Hematopoietic multipotent progenitor cell treated with erythropoietin and hydrocortisone succinate and interleukin-3 and kit ligand, for 15 days (in vitro differentiated cells): ENCODE measurements around the gene GSE1.

Experiments used
- DNase-seq: peaks from one replicate; pipeline ENCODE4 v3.0.0-alpha.2; 2015; ENCODE audit warnings: low spot score

Gene GSE1

DNA sequence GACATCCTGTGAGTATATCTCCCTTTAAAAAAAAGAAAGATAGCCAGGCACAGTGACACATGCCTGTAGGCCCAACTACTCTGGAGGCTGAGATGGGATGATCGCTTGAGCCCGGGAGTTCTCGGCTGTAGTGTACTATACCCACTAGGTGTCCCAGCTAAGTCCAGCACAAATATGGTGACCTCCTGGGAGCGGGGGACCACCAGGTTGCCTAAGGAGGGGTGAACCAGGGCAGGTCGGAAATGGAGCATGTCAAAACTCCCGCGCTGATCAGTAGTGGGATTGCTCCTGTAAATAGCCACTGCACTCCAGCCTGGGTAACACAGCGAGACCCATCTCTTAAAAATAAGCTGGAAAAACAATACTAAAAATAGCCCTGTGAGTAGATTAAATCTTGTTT is 46.2 kb downstream of the GSE1 start:
- no peak for DNase-seq

- DNase-seq, result peak; percentile 78
Observed at GRCh38 chr16:85659805-85660511, 46.8 kb downstream of the GSE1 start.

GRCh38 chr16:85660843-85661739 is 48.0 kb downstream of the GSE1 start:
- no peak for DNase-seq

DNA sequence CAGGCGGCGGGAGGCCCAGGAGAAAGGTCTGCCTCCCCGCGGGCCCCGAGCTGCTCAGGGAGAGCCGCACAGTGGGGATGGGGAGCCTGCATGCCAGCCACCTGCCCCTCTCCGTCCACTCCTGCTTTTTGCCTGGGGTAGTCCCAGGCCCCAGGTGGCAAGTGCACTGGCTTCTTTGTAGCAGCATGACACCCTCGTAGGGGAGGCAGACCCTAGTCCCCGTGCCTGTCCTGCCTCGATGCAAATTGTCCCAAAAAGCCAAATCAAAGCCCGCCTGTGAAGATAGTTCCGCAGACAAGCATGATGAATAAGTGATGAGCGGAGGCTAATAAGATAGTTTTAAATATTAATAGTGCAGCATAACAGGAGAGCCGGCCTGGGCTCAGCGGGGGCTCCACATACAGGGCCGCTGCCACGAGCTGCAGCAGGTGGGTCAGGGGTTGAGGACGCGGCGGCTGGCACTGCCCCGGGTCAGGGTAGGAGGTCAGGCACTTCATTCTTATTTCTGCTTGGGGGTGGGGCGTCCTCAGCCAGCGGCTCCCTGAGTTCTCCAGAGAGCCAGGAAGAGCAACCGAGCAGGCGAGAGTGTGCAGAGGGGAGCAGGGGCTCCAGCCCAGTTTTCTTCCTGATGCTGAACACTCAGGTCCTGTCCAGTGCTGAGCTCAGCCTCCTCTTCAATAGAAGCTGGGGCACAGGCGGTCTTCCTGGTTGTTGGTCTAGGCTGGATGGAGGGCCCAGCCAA is 48.8 kb downstream of the GSE1 start:
- no peak for DNase-seq

- DNase-seq, result no peak
Observed at GRCh38 chr16:85662482-85662812, 49.3 kb downstream of the GSE1 start.

DNA sequence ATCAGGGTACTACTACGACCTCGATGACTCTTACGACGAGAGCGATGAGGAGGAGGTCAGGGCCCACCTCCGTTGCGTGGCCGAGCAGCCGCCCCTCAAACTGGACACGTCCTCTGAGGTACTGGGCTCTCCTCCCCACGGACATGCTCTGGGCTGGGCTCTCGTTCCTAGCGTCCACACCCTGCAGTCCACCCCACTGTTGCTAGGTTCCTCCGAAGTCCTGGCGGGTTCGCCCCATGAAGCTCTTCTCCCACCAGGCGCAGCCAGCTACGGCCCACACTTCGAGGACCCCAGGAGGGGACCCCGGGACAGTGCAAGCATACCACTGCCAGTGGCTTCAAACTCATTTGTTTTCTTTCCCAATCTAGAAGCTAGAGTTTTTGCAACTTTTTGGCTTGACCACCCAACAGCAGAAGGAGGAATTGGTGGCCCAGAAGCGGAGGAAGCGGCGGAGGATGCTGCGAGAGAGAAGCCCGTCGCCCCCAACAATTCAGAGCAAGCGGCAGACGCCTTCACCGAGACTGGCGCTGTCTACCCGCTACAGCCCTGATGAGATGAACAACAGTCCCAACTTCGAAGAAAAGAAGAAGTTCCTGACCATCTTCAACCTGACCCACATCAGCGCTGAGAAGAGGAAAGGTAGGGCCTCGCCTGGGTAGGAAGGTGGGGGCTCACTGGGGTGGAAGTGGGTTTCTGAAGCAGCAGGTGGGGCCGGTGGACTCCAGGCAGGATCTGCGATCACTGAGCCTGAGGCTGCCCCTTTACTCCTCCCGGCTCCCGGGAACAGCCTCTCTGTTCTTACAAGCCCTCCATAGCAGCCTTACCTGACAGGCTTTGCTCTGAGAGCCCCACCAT is 50.1 kb downstream of the GSE1 start:
- no peak for DNase-seq

- no peak for DNase-seq
Observed at GRCh38 chr16:85663891-85664321, 50.8 kb downstream of the GSE1 start.

DNA sequence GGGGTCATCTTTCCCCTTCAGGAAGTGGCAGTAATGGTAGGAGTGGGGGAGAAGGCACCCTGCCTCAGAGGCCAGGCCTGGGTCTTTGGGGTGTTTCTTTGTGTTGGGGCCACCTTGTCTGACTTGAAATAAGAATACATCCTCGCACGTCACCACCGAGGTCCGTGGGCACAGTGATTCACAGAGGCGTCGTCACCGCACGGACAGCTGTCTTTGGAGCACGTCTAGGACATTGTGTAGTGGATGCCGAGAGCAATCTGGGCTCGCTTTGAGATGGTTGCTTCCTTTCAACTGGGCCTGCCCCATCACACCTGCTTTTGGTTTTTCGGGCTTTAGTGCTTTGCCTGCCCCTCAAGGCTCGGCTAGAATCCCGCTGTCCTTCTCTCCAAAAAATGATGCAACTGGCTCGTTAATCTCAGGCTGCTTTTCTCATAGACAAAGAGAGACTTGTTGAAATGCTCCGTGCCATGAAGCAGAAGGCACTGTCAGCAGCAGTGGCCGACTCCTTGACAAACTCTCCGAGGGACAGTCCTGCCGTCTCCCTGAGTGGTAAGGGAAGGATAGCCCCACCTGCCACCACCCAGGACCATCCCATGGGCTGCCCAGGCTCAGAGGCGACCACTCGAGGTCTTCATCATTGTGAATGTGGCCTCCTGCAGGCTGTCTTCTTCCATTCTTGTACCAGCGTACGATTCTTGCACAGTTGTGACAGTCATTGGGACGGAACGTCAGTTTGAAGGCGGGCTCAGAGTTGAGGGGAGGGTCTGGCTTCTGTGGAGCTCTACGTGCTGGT is 51.7 kb downstream of the GSE1 start:
- no peak for DNase-seq

GRCh38 chr16:85665373-85665740 is 52.2 kb downstream of the GSE1 start:
- no peak for DNase-seq

- DNase-seq, result no peak
Observed at GRCh38 chr16:85665929-85666328, 52.8 kb downstream of the GSE1 start.

- DNase-seq, result no peak
Observed at GRCh38 chr16:85667261-85667660, 54.1 kb downstream of the GSE1 start.

DNA sequence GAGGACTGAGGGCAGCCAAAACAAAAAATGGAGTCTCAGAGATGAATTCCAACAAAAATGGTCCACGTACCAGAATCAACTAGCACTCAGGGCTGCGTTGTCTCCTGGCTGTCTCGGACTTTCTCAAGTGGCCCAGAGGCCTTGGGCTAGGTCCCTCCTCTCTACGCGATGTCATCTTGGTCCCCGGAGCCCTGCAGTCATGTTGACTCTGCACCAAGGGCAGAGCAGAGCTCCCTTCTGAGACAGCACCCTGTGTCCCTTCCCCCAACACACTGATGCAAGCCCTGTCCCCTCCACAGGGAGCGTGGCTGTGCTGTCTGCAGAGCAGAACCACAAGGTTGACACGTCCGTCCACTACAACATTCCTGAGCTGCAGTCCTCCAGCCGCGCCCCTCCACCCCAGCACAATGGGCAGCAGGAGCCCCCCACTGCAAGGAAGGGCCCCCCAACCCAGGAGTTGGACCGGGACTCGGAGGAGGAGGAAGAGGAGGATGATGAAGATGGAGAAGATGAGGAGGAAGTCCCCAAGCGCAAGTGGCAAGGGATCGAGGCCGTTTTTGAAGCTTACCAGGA is 54.8 kb downstream of the GSE1 start:
- no peak for DNase-seq

- no peak for DNase-seq
Observed at GRCh38 chr16:85668676-85669424, 55.7 kb downstream of the GSE1 start.

GRCh38 chr16:85670840-85671239 is 57.7 kb downstream of the GSE1 start:
- DNase-seq, result no peak

DNA sequence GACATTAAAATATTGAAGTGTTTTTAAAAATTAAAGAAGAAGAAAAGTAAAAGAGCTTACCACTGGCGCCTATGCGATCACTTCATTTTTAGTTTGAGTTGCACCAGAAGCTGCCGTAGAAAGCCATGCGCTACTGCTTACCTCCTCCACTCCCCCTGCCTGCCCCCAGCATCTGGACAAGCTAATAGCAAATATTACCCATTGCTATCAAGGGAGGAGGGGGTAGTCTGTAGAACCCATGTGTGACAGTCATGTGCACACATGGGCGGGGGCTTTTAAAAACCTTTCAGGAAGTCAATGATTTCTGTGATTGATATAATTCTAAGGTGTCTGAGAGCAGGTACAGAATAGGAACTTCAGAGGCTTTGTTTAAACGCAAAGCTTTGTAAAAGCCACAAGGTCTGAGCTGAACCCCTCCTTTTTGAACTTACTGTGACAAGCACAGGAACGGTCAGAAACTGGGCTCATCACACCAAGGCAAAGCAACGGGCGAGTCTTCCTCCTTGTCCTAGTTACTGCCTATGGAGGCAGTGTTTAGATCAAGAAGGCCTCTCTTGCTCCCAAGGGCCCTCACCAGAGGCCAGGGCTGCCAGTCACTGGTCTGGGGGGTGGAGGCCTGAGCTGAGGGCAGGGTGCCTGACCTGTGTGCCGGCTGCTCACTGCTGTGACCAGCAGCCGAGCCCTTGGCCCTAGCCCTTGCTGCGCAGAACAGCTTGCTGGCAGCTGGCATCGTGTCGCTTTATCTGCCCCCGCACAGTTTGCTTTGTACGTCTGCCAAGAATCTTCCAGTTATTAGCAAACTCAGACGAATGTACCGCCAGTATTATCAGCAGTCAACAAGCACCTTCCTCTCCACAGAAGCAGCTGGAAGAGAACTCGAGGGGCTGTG is 60.7 kb downstream of the GSE1 start:
- DNase-seq, result peak; percentile 96

DNA sequence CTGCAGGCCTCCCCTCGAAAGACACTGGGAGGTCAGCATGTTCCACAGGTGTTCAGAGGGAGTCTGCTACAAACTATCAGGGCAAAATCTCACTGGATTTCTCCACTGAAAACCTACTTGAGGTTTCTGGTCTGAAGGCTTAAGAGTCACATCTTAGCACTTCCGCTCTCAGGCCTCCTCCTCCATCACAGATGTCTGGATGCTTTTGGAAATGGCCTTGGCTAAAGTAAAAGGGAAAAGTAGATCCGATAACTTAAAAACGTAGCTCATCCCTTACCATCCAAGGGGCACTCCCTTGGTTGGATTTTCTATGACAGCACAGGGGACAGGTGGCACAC is 61.3 kb downstream of the GSE1 start:
- DNase-seq, result no peak

DNA sequence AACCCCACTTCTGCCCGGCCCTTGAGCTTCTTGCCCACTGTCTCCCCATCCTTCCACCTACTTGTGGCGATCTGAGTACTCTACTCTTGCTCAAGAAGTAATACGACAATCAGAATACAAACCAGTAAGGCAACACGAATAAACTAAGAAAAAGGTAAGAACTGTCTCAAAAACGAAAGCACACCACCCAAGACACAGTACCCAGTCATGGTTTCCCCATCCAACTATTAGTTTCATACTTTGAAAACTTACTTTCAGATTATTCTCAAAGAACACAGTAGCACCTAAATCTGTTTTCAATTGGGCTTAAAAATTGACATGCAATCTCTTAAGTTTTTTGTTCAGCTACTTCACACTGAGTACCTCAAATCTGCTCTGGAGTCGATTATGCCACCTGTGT is 61.7 kb downstream of the GSE1 start:
- no peak for DNase-seq

GRCh38 chr16:85675251-85675874 is 62.2 kb downstream of the GSE1 start:
- peak; percentile 50 for DNase-seq

DNA sequence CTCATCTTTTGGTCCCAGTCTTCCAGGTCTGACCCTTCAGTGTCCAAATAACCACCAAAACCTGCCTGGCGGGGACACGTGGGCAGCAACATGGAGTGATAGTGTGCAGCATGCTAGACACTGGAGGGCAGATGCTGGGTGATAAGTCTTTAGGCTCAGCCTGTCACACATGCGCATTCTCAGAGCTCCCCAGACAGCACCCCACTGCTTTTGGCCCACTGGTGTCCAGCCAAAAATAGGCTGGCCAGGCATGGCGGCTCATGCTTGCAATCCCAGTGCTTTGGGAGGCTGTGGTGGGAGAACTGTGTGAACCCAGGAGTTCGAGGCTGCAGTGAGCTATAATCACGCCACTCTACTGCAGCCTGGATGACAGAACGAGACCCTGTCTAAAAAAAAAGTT is 63.3 kb downstream of the GSE1 start:
- peak; percentile 52 for DNase-seq
